ENCODE results near the gene PRUNE2.

PRUNE2 gene

GRCh38 chr9:76729980-76730737 lies 175.8 kb downstream of the PRUNE2 start:
- no peak for DNase-seq

GRCh38 chr9:76729116-76729515 lies 176.8 kb downstream of the PRUNE2 start:
- no peak for DNase-seq

- no peak for DNase-seq
Observed at GRCh38 chr9:76725885-76726284, 180.0 kb downstream of the PRUNE2 start.

GRCh38 chr9:76725011-76725546 lies 180.8 kb downstream of the PRUNE2 start:
- DNase-seq = no peak

- no peak for DNase-seq
Observed at GRCh38 chr9:76720245-76720644, 185.7 kb downstream of the PRUNE2 start.

GRCh38 chr9:76718166-76718565 lies 187.7 kb downstream of the PRUNE2 start:
- no peak for DNase-seq

- no peak for DNase-seq
Observed at GRCh38 chr9:76717613-76718012, 188.3 kb downstream of the PRUNE2 start.

GRCh38 chr9:76717176-76717575 lies 188.7 kb downstream of the PRUNE2 start:
- no peak for DNase-seq

- DNase-seq = no peak
Observed at GRCh38 chr9:76716085-76716672, 189.7 kb downstream of the PRUNE2 start.

- DNase-seq = no peak
Observed at GRCh38 chr9:76713381-76713780, 192.5 kb downstream of the PRUNE2 start.

GRCh38 chr9:76709020-76709419 lies 196.9 kb downstream of the PRUNE2 start:
- no peak for DNase-seq

- no peak for DNase-seq
Observed at GRCh38 chr9:76707510-76707909, 198.4 kb downstream of the PRUNE2 start.

- DNase-seq = peak in 2 of 5 experiments; percentile 20 to 51
Observed at GRCh38 chr9:76704593-76705204, 201.2 kb downstream of the PRUNE2 start.

GRCh38 chr9:76703270-76703669 lies 202.6 kb downstream of the PRUNE2 start:
- DNase-seq = no peak

- DNase-seq = no peak
Observed at GRCh38 chr9:76701441-76702039, 204.4 kb downstream of the PRUNE2 start.

- DNase-seq = no peak
Observed at GRCh38 chr9:76700916-76701315, 205.0 kb downstream of the PRUNE2 start.

- no peak for DNase-seq
Observed at GRCh38 chr9:76699971-76700370, 205.9 kb downstream of the PRUNE2 start.

GRCh38 chr9:76697554-76697953 lies 208.4 kb downstream of the PRUNE2 start:
- no peak for DNase-seq

GRCh38 chr9:76697081-76697480 lies 208.8 kb downstream of the PRUNE2 start:
- DNase-seq = no peak

- DNase-seq = no peak
Observed at GRCh38 chr9:76693912-76694311, 212.0 kb downstream of the PRUNE2 start.

GRCh38 chr9:76692458-76693129 lies 213.3 kb downstream of the PRUNE2 start:
- DNase-seq = no peak

- no peak for DNase-seq
Observed at GRCh38 chr9:76691517-76692313, 214.2 kb downstream of the PRUNE2 start.
